H1 (cell line): Measurements from ENCODE around the gene TTLL9.

Experiments used
- BRCA1 ChIP-seq: IDR thresholded peaks from 2 replicates; pipeline ENCODE4 v1.6.1; 2012; ENCODE audit warnings: low read depth, low read length, improper control_type of control experiment
- CBX5 ChIP-seq: fragments of 300-800, 300-1000 bp; sonication (generic); IDR thresholded peaks from 2 replicates; pipeline ENCODE4 v1.7.1; 2016; ENCODE audit warnings: antibody characterized with exemption, low read length, low read depth
- EZH2 ChIP-seq: fragments of 200-600 bp; sonication (generic); IDR thresholded peaks from 2 replicates; pipeline ENCODE4 v1.7.1; 2012; ENCODE audit warnings: low read depth, mild to moderate bottlenecking, moderate library complexity, low read length, inconsistent platforms; ENCODE audit not compliant: severe bottlenecking
- KDM5A ChIP-seq: fragments of 200-600 bp; IDR thresholded peaks from 2 replicates; pipeline ENCODE4 v1.7.1; 2012; ENCODE audit warnings: mild to moderate bottlenecking, low read length, inconsistent platforms, mixed read lengths
- RBBP5 ChIP-seq: IDR thresholded peaks from 2 replicates; pipeline ENCODE4 v1.7.1; 2012; ENCODE audit warnings: low read depth, mild to moderate bottlenecking, inconsistent platforms, low read length, moderate library complexity, borderline replicate concordance
- SIN3A ChIP-seq, 2 experiments: IDR thresholded peaks in 1 of 2; conservative IDR thresholded peaks in 1 of 2; 2 replicates each; pipeline ENCODE4 v1.6.1; 2011 to 2012; ENCODE audit warnings: low read length in 2 of 2, improper control_type of control experiment in 1 of 2, low read depth in 1 of 2, mild to moderate bottlenecking in 1 of 2
- SP1 ChIP-seq: IDR thresholded peaks from 2 replicates; pipeline ENCODE4 v1.6.1; 2011; ENCODE audit warnings: low read depth, low read length
- TAF1 ChIP-seq: IDR thresholded peaks from 2 replicates; pipeline ENCODE4 v1.6.1; 2011; ENCODE audit warnings: mild to moderate bottlenecking, low read depth, low read length
- TF ChIP-seq, protein P1 (sequence below), 3 experiments: IDR thresholded peaks; 1 replicate in 2 of 3; 2 replicates in 1 of 3; pipeline versions ENCODE4 v1.5.1 to v1.6.1; 2011; ENCODE audit warnings: low read length in 3 of 3, mild to moderate bottlenecking in 3 of 3, inconsistent platforms in 2 of 3, low read depth in 1 of 3, moderate library complexity in 1 of 3; ENCODE audit not compliant: insufficient read depth in 1 of 3; ENCODE audit errors: control extremely low read depth in 1 of 3
- TF ChIP-seq, protein P2 (sequence below): IDR thresholded peaks from 2 replicates; pipeline ENCODE4 v1.6.1; 2012; ENCODE audit warnings: inconsistent platforms
- TF ChIP-seq, protein P3 (sequence below): IDR thresholded peaks from 2 replicates; pipeline ENCODE4 v1.6.1; 2011; ENCODE audit warnings: low read depth, mild to moderate bottlenecking, low read length; ENCODE audit not compliant: insufficient read depth

DNA sequence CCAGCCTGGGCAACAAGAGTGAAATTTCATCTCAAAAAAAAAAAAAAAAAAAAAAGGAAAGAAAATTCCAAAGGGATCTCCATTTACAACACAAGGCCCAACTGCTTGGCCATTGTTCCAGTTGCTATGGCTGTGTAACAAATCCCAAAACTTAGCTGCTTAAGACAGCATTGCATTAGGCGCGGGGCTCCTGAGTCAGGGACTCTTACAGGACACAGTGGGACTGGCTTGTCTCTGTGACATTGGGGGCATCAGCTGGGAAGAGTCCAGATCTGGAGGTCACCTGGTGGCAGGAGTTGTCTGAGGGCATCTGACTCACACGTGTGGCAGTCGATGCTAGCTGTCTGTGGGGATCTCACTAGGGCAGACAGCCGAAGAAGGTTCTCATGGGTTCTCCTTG, 35.6 kb downstream of the TTLL9 start:
- TF ChIP-seq SIN3A (conservative IDR thresholded peaks at IDR 0.05 in 1 of 2, IDR thresholded peaks at IDR 0.05 in 1 of 2; ENCODE audit: low read depth in 1 of 2, low read length in 2 of 2) (peak in 1 of 2 experiments; percentile 71; a peak in 1 of 4 replicates), KDM5A (no peak), BRCA1 (no peak), EZH2 (no peak), SP1 (peak; percentile 55; the same call in 1 of the 2 replicates), RBBP5 (no peak), TAF1 (no peak; the same call in 1 of the 2 replicates), CBX5 (no peak)
- TF ChIP-seq, protein P1, sequence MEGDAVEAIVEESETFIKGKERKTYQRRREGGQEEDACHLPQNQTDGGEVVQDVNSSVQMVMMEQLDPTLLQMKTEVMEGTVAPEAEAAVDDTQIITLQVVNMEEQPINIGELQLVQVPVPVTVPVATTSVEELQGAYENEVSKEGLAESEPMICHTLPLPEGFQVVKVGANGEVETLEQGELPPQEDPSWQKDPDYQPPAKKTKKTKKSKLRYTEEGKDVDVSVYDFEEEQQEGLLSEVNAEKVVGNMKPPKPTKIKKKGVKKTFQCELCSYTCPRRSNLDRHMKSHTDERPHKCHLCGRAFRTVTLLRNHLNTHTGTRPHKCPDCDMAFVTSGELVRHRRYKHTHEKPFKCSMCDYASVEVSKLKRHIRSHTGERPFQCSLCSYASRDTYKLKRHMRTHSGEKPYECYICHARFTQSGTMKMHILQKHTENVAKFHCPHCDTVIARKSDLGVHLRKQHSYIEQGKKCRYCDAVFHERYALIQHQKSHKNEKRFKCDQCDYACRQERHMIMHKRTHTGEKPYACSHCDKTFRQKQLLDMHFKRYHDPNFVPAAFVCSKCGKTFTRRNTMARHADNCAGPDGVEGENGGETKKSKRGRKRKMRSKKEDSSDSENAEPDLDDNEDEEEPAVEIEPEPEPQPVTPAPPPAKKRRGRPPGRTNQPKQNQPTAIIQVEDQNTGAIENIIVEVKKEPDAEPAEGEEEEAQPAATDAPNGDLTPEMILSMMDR (IDR thresholded peaks at IDR 0.05; ENCODE audit: control extremely low read depth in 1 of 3, insufficient read depth in 1 of 3, low read depth in 1 of 3, low read length in 3 of 3) = no peak
- TF ChIP-seq, protein P2, sequence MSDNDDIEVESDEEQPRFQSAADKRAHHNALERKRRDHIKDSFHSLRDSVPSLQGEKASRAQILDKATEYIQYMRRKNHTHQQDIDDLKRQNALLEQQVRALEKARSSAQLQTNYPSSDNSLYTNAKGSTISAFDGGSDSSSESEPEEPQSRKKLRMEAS = 0 out of 2 replicates have a peak, but pooled peaks have one; percentile 23
- TF ChIP-seq, protein P3, sequence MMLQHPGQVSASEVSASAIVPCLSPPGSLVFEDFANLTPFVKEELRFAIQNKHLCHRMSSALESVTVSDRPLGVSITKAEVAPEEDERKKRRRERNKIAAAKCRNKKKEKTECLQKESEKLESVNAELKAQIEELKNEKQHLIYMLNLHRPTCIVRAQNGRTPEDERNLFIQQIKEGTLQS = no peak
